ENCODE results near the gene PICALM.

The PICALM gene

DNA sequence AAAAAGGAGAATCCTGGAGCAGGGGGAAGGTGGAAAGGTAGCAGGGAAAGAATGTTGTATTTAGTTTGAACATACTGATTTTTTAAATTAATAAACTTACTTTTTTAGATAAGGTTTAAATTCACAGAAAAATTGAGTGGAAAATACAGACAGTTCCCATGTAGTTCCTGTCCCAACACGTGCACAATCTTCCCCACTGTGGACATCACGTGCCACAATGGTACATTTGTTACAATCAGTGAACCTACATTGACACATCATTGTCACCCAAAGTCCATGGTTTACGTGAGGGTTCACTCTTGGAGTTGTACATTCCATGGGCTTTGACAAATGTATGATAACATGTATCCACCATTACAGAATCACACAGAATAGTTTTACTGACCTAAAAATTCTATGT, 10.5 kb upstream of the PICALM start:
- DNase-seq = no peak

GRCh38 chr11:86073948-86074347, 5.1 kb upstream of the PICALM start:
- no peak for DNase-seq

DNA sequence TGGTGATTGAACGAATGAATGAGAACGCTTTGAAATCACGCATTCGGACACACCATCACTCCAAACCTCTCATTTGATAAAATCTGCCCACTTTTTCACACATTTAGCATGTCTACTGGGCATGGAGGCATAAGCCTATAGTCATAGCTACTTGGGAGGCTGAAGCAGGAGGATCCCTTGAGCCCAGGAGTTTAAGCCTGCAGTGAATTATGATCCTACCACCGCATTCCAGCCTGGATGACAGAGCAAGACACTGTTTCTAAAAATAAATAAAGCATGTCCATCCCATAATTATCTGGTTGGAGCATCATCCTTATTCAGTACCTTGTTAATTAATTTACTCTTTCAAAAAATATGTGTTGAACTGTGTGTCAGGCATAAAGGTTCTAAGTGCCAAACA, 3.3 kb upstream of the PICALM start:
- DNase-seq = no peak

- no peak for DNase-seq
Observed at GRCh38 chr11:86070142-86071056, 1.5 kb upstream of the PICALM start.

GRCh38 chr11:86069408-86070101, 671 bp upstream of the PICALM start:
- DNase-seq = no peak

- no peak for DNase-seq
Observed at GRCh38 chr11:86068138-86068871, 579 bp downstream of the PICALM start.

DNA sequence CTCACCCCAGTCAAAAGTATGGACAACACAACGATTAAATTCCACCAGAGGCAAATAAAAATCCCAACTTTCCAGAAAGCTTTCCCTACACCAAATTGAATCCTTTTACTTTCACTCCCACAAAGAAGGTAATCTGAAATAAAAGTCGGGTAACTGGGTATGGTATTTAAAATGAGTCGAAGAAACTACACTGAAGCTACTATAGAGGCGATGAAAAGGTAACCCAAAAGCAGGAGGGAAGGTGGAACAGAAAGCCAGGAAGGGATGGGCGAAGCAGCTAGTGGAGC, 1.1 kb downstream of the PICALM start:
- DNase-seq = no peak

GRCh38 chr11:86067009-86067850, 1.7 kb downstream of the PICALM start:
- DNase-seq = no peak

DNA sequence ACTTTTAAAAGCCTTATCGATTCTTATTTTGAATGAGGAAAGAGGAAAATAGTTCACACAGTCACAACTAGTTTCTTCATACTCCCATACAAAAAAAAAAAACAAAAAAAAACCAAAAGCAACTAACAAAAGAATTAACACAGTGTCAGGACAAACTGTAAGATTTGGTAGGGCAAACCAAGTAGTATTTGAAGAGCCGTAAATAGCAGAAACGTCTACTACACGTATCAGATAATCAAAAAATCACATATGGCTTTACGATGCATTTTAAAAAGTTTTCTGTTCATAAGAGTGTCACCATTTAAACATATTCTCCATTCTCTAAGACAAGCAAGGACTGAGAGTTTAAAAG, 2.3 kb downstream of the PICALM start:
- no peak for DNase-seq

- DNase-seq = no peak
Observed at GRCh38 chr11:86066033-86066432, 2.9 kb downstream of the PICALM start.

- no peak for DNase-seq
Observed at GRCh38 chr11:86064220-86064803, 4.6 kb downstream of the PICALM start.

DNA sequence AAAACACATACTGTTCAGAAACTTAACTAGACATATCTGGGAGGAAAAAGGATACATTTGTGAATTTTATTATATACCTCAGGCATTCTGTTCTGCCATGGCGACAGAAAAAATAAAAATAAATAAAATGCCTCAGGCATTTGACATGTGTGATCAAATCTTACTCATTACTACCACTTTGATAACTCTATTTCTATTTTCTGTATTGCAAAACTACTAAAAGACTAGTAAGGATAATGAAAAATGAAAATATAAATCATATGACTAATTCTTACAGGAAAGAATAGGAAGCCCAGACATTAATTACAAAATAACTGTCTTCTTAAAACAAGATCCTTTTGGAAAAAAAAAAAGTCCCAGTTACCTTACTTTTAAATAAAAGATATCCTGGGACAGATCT, 5.3 kb downstream of the PICALM start:
- no peak for DNase-seq

GRCh38 chr11:86062719-86063118, 6.2 kb downstream of the PICALM start:
- DNase-seq = no peak

DNA sequence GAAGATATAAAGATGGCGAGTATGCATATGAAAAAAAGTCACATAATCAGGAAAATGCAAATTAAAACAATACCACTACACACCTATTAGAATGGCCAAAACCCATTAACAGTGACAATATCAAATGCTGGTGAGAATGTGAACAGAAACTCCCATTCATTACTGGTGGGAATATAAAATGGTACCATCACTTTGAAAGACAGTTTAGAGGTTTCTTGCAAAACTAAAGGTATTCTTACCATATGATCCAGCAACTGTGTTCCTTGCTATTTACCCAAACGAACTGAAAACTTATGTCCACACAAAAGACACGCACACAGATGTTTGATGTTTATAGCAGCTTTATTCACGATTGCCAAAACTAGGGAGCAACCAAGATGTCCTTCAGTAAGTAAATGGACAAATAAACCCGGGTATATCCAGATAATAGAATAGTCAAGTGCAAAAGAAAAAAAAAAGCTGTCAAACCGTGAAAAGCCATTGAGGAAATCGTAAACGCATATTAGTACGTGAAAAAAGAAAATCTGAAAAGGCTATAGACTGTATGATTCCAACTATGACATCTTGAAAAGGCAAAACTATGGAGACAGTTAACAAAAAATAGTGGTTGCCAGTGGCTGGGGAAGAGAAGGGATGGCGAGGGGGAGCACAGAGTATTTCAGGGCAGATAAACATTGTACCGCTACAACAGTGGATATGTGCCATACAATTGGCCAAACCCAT, 7.2 kb downstream of the PICALM start:
- no peak for DNase-seq

GRCh38 chr11:86060544-86060943, 8.3 kb downstream of the PICALM start:
- no peak for DNase-seq

GRCh38 chr11:86058360-86058759, 10.5 kb downstream of the PICALM start:
- no peak for DNase-seq

GRCh38 chr11:86056351-86056854, 12.5 kb downstream of the PICALM start:
- DNase-seq = no peak

DNA sequence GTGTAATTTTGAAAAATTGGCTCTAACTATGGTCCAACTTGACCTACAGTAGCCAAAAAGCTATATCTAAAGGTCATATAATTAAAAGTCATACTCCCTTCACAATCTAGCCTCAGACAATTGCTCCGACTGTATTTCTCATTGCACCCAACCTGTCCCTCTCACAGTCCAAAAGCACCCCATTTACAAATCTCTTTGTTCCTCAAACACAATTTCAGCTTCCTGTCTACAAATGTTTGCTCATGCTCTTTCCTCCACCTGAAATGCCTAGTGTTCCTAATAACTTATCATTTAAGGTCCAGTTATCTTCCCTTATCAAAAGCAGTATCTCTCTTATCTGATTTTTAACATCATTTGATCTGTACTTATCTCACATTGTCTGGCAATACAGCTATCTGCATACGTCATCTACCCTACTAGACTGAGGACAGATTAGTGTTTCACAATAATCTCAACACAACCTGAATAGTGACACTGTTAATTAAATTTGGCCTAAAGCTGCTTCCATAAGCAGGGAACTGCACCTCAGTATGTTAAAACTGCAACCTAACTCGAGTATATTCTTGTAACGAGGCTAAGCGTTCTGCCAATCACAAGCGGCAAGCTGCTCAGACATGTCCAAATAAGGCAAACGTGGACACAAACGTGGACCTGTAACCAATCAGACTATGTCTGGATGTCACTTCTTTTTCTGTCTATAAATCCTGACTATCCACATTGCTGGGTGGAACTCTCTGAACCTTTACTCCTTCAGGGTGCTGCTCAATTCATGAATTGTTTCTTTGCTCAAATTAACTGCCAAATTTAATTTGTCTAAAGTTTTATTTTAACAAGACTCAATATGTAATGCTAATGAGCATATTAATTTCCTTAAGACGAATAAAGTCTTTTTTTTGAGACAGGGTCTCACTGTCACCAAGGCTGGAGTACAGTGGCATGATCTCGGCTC, 15.9 kb downstream of the PICALM start:
- no peak for DNase-seq

DNA sequence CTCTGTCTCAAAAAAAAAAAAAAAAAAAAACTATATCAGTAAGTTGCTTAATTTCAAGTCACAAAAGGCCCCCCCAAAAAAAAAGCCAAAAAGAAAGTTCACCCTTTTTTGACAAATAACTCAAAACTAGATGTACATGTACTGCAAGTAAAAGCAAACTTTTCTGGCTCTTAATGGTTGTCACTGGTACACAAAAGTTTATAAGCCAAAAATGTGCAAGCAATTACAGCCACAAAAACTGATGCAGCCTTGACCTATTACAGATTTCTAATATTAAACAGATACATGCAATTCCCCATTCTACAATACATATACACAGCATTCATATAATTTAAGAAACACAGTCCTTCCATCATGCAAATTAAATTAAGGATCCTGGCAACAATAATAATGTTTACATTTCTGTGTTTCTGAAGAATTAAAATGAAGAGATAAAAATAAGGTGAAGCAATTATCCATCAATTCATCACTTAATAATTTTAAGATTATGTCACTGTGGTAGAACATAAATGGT, 18.6 kb downstream of the PICALM start:
- no peak for DNase-seq

All from stimulated activated CD4-positive, alpha-beta T cell treated with anti-CD3 and anti-CD28 coated beads, Interleukin-2, amount 100 ng/mL, for 48 hours (primary cell).